ENCODE data around the gene R3HDM2. TPM values are rescaled to one million over a fixed set of nuclear protein-coding genes. Genes with fewer than 3 reads are reported as not detected.

The R3HDM2 gene
- total RNA-seq, 4 donors from 2014 or later: 26.3 to 56.9 (median 33.3) TPM

DNA sequence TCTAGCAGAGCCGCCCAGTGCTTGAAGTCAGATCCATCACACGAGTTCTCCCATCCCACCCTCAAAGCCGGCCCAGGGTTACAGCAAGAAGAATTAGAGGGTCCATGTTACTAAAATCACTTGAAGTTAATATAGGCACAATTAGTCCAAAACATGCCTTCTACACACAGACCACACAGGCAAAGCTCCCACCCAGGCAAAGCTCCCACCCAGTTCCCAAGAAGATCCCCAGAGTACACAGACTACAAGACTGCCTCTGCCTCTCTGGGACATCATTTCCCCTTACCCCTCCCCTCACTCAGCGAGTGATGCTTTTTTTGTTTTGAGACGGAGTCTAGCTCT lies 32.0 kb upstream of the R3HDM2 start:
- H3K4me3 ChIP-seq: no peak overlapping the region
- H3K9me3 ChIP-seq: no peaks in the 10 kb centered on the region
- WGBS, 2 donors (ENCODE audit: low coverage in 1 of 2): 0 to 32% methylated on average over 2 to 5 of the region's 5 CpGs
- intact Hi-C loops (cut with DNase I; ENCODE audit: low total_unique reads) (no loop called here), in situ Hi-C loops (cut with MboI; ENCODE audit: low pct_ligation_motif_present in 1 of 4, low pct_unique_long_range_greater_than_20kb in 1 of 4, low sequenced_read_pairs in 3 of 4) (no loop called here)
- peaks cover 31% of the 10 kb centered on the region for H3K27me3 ChIP-seq
- DNase-seq: no peak
- H3K36me3 ChIP-seq: no peaks in the 10 kb centered on the region
- peak overlapping the region; percentile 84 to 88 (median 88) for H3K27ac ChIP-seq
- TF ChIP-seq POLR2AphosphoS5 (IDR thresholded peaks at IDR 0.05) (no peak), POLR2A (IDR thresholded peaks at IDR 0.05) (no peak), EP300 (IDR thresholded peaks at IDR 0.05; ENCODE audit: low read depth) (no peak)
- TF ChIP-seq, protein P1, sequence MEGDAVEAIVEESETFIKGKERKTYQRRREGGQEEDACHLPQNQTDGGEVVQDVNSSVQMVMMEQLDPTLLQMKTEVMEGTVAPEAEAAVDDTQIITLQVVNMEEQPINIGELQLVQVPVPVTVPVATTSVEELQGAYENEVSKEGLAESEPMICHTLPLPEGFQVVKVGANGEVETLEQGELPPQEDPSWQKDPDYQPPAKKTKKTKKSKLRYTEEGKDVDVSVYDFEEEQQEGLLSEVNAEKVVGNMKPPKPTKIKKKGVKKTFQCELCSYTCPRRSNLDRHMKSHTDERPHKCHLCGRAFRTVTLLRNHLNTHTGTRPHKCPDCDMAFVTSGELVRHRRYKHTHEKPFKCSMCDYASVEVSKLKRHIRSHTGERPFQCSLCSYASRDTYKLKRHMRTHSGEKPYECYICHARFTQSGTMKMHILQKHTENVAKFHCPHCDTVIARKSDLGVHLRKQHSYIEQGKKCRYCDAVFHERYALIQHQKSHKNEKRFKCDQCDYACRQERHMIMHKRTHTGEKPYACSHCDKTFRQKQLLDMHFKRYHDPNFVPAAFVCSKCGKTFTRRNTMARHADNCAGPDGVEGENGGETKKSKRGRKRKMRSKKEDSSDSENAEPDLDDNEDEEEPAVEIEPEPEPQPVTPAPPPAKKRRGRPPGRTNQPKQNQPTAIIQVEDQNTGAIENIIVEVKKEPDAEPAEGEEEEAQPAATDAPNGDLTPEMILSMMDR (IDR thresholded peaks at IDR 0.05): no peak
- H3K4me1 ChIP-seq: peaks cover 19 to 40% (median 31%) of the 10 kb centered on the region in 4 donors

DNA sequence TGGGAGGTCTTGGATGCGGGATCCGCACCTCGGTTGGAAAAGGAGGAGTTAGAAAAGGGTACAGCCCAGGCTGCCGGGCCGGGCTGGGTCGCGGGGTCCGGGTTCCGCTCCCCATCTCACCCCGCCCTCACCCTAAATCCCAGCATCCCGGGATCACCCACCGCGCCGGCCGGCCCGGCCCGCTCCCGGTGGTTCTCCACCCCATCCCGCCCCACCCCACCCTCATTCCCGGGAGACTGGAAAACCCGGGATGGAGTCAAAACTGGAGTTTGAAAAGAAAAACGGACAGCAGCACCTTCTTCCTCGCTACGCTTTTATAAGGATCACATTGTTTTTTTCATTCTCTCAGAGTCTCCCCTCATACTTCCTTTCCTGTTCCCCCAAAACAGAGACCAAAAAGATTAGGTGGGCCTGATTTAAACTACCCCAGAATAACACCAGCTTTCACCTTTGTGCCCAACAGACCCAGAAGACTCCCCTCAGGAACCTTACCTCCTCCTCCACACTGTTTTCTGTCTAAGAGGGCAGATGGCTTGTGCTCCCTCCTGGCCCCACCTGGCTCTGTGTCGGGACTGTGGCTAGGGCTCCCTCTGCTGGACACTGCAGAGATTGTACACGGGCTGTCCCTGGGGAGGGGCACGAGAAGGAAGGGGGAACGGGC lies 31.5 kb upstream of the R3HDM2 start:
- 0% methylated on average over 2 to 28 of the region's 28 CpGs for WGBS, 2 donors (ENCODE audit: low coverage in 1 of 2)
- Histone ChIP-seq H3K36me3 (no peaks in the 10 kb centered on the region), H3K4me1 (peaks cover 19 to 40% (median 31%) of the 10 kb centered on the region in 4 donors), H3K9me3 (no peaks in the 10 kb centered on the region), H3K27me3 (peaks cover 26% of the 10 kb centered on the region), H3K4me3 (peak overlapping the region; percentile 26 to 84 (median 52)), H3K27ac (peak overlapping the region; percentile 84 to 88 (median 88))
- intact Hi-C loops (cut with DNase I; ENCODE audit: low total_unique reads) (no loop called here), in situ Hi-C loops (cut with MboI; ENCODE audit: low pct_ligation_motif_present in 1 of 4, low pct_unique_long_range_greater_than_20kb in 1 of 4, low sequenced_read_pairs in 3 of 4) (no loop called here)
- DNase-seq: peak; percentile 91
- peak; percentile 39 for TF ChIP-seq POLR2A (IDR thresholded peaks at IDR 0.05)
- no peak for TF ChIP-seq EP300 (IDR thresholded peaks at IDR 0.05; ENCODE audit: low read depth)
- TF ChIP-seq POLR2AphosphoS5 (IDR thresholded peaks at IDR 0.05): peak in 2 of 3 donors; percentile 48 to 77
- TF ChIP-seq, protein P1 (IDR thresholded peaks at IDR 0.05): peak; percentile 94 to 98 (median 96)

DNA sequence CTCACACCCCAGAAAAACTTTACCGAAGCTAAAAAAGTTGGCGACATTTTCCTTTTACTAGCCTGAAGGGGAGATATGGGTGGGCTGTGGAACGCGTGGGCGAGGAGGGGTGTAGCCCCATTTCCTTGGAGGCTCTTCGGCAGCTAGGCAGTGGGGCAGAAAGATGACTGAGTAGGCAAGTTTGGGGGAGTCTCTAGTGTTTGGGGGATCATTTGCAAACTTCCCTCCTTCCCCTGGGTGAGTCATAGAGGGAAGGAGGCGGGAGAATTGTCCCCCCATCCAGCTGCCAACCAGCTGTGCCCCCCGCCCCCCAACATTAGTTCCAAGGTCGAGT lies 31.0 kb upstream of the R3HDM2 start:
- intact Hi-C loops (cut with DNase I; ENCODE audit: low total_unique reads): no loop called here
- Histone ChIP-seq H3K36me3 (no peaks in the 10 kb centered on the region), H3K4me3 (peak overlapping the region; percentile 26 to 84 (median 52)), H3K27ac (peak overlapping the region; percentile 84 to 88 (median 88)), H3K4me1 (peaks cover 19 to 40% (median 31%) of the 10 kb centered on the region in 4 donors), H3K9me3 (no peaks in the 10 kb centered on the region), H3K27me3 (peaks cover 23% of the 10 kb centered on the region)
- no peak for TF ChIP-seq POLR2A (IDR thresholded peaks at IDR 0.05)
- no peak for DNase-seq
- in situ Hi-C loops (cut with MboI; ENCODE audit: low pct_ligation_motif_present in 1 of 4, low pct_unique_long_range_greater_than_20kb in 1 of 4, low sequenced_read_pairs in 3 of 4): no loop called here
- 1 to 5% methylated on average over 4 to 9 of the region's 9 CpGs for WGBS, 2 donors (ENCODE audit: low coverage in 1 of 2)

DNA sequence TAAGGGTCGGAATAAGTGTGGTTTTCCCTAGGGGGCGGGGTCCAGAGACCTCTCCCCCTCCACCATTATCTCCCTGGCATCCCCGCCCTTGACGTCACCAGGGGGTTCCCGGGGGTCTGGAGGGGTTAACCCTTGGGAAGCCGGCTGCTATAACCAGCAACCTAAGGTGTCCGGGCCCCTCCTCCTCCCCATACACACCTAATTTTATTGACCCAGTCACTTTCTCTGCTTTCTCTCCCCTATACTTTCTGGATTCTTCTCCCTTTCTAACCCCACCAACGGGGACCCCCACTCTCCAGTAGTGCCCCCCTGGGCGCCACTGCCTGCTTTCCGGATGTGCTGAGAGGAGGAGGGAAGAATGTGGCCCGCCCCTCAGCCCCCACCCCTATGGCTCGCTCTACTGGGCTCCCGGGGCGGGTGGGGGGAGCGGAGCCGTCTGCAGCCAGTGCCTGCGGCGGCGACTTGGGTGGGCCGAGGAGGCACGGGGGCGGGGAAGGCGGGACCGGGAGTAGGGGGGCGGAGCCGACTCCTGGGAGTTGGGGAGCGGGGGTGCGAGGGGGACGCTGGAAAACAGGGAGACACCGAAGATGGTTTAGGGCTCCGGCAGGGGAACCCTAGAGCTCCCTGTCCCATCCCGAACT lies 30.6 kb upstream of the R3HDM2 start:
- in situ Hi-C loops (cut with MboI; ENCODE audit: low pct_ligation_motif_present in 1 of 4, low pct_unique_long_range_greater_than_20kb in 1 of 4, low sequenced_read_pairs in 3 of 4): no loop called here
- Histone ChIP-seq H3K36me3 (no peaks in the 10 kb centered on the region), H3K27ac (peak overlapping the region; percentile 84 to 88 (median 88)), H3K4me1 (peaks cover 19 to 40% (median 31%) of the 10 kb centered on the region in 4 donors), H3K4me3 (peak overlapping the region; percentile 26 to 84 (median 52)), H3K27me3 (peaks cover 23% of the 10 kb centered on the region), H3K9me3 (no peaks in the 10 kb centered on the region)
- TF ChIP-seq, protein P1 (IDR thresholded peaks at IDR 0.05): no peak
- TF ChIP-seq POLR2AphosphoS5 (IDR thresholded peaks at IDR 0.05) (no peak), EP300 (IDR thresholded peaks at IDR 0.05; ENCODE audit: low read depth) (no peak), POLR2A (IDR thresholded peaks at IDR 0.05) (peak; percentile 28)
- intact Hi-C loops (cut with DNase I; ENCODE audit: low total_unique reads): no loop called here
- DNase-seq: peak; percentile 78
- 1 to 2% methylated on average over 7 to 30 of the region's 32 CpGs for WGBS, 2 donors (ENCODE audit: low coverage in 1 of 2)

Measured in transverse colon (tissue), 4 donors.